RCC 7860 (cell line): ENCODE measurements around the gene POU2AF2.
"Not testable (repeated sequence)": the region's sequence is repeated elsewhere in the genome, so short reads cannot be mapped to it uniquely, and the experiment has no call there.

Source experiments
- DNase-seq: peaks from one replicate; pipeline ENCODE4 v3.0.0-alpha.2; 2015; ENCODE audit warnings: low spot score
- FAIRE-seq: peaks from 2 replicates; lab custom pipeline; 2012; peaks lifted over from hg19 to GRCh38; lab: Jason Lieb, UNC

POU2AF2 gene

GRCh38 chr11:111245425-111245824 is at the start of gene POU2AF2:
Gene POU2AF2, plus strand, starts transcription at chr11:111245725. Its CDS starts 129 bp downstream, at chr11:111245854.
- FAIRE-seq: no peak
- DNase-seq: no peak

DNA sequence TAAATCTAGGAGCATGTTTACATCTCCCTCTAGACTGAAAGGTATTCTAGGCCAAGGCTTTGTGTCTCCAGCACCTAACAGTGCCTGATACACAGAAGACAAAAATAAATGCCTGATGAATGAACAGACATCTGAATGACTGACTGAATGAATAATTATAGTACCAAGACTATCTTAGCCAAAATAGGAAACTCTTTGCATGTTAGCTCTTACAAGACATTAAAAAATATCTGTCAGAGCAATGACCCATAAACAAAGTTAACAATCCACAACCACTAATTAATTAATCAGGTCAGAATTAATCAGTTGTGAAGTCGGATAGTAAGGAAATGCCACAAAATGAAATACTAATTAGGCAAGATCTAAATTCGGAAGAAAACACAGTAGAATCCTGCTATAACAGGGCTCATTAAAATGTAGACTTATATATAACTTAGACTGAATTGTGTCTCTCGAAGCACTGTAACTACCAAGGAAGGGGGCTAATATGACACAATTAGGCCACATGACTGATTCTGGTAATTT is 45.5 kb upstream of the POU2AF2 start:
- DNase-seq: no peak
- no peak for FAIRE-seq

DNA sequence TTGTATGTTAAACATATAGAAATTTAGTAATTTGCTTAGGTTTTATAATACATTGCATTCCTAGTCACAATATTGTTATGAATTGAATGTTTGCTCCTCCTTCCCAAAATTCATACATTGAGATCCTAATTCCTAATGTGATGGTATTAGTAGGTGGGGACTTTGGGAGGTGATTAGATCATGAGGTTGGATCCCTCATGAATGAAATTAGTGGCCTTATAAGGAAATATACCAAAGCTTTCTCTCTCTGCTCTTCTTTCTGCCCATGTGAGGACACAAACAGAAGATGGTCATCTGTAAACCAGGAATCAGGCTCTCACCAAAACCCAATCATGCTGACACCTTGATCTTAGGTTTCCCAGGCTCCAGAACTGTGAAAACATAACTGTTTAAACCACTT is 41.3 kb upstream of the POU2AF2 start:
- no peak for DNase-seq
- FAIRE-seq: no peak

GRCh38 chr11:111205632-111206385 is 39.7 kb upstream of the POU2AF2 start:
- FAIRE-seq (no peak), DNase-seq (no peak)

GRCh38 chr11:111206472-111206871 is 39.1 kb upstream of the POU2AF2 start:
- FAIRE-seq: no peak
- DNase-seq: no peak

DNA sequence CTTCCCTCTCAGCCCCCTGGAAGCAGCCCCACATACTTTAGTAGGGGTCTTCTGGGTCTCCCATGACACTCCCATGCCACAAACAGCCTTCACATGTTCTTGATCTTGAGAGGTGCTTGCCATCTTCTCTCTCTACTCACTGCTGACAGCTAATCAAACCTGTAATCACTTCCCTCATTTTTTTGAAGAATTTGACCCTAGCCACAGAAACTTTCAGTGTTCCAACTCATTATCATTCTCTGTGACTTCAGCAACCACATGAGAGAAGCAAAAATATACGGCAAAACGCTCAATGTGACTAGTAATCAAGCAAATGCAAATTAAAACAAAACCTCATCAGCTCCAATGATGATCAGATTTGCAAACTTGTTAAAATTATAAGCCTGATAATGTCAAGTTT is 38.3 kb upstream of the POU2AF2 start:
- DNase-seq (no peak), FAIRE-seq (no peak)

DNA sequence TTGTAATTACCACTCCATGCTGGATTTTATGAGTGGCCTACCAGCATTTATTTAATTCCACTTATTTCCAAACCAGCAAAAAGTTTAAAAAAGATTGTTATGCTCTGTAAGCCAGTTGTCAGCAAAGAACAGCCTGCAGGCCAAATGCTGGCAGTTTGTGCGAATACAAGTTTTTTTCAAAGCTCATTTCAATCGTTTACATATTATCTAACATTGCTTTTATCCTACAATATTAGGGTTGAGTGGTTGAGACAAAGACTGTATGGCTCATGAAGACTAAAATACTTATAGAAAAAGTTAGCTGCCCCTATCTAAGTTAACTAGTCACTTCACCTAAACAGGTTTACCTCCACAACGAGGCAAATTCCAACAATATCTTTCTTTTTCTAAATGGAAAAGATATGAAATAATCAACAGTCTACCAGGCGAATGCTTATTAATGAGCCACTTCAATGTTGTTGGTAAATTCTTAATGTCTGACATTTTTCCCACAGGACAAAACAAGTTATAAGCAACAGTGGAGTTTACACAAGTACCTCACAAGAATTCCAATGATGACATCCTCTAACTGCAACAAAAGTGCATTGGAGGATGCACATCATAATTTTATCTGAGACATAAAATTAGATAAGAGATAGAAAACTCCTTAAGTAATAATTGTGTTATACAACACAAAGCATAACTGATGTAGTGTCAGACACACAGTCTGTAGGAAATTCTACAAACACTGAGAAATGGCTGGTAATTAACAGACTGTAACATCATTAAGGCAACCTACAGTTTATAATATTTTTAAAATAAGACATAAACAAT is 35.8 kb upstream of the POU2AF2 start:
- DNase-seq (no peak), FAIRE-seq (no peak)

DNA sequence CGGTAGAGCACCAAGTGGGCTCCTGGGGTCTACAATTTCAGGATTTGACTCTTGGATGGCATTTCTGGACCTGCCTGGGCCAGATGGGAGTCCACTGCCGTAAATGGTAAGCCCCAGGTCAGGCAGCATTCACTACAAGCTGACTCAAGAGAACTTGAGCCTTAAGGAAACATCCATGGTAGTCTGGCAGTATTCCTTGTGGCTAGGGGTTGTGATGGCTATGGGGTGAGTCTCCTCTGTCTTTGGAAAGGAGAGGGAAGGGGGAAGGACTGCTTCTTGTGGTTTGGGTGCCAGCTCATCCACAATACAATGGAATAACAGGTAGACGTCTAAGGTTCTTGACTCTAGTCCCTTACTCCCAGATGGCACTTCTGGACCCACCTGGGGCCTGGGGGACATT is 32.3 kb upstream of the POU2AF2 start:
- FAIRE-seq: no peak

GRCh38 chr11:111220721-111221120 is 24.8 kb upstream of the POU2AF2 start:
- FAIRE-seq: no peak
- DNase-seq: no peak

More for the DNA sequence above, 32.3 kb upstream of the POU2AF2 start:
- no peak for DNase-seq

- FAIRE-seq (no peak), DNase-seq (no peak)
These were observed 24.3 kb upstream of the POU2AF2 start for GRCh38 chr11:111221208-111221607.

GRCh38 chr11:111221936-111222335 is 23.6 kb upstream of the POU2AF2 start:
- not testable (repeated sequence) for FAIRE-seq, DNase-seq

GRCh38 chr11:111222821-111223455 is 22.6 kb upstream of the POU2AF2 start:
- not testable (repeated sequence) for DNase-seq, FAIRE-seq

DNA sequence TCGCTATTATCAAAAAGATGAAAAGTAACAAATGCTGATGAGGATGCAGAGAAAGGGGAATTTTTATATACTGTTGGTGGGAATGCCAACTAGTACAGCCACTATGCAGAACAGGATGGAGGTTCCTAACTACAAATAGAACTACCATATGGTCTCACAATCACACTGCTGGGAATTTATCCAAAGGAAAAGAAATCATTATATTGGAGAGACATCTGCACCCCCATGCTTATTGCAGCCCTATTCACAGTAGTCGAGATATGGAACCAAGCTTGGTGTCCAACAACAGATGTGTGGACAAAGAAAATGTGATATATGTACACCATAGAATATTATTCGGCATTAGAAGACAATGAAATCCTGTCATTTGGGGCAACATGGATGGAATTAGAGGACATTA is 19.6 kb upstream of the POU2AF2 start:
- no peak for DNase-seq

DNA sequence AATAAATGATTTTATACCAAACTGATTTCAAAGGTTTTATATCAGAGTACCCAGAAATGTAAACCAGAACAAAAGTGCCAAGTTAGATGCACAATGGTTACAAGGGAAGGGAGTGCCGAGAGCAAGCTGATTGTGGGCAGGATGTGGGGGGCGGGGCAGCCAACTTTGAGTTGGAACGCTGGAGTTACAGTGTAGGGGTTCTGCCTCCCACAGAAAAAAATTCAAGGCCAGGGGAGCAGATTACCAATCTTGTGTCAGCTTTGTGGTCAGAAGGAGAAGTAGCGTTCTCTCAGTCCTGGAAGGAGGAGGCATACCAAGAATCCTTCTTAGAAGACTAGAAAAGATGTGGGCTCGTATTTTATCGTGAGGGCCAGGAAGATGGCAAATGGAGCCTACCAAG is 15.9 kb upstream of the POU2AF2 start:
- no peak for FAIRE-seq
- DNase-seq: no peak

More for the DNA sequence above, 19.6 kb upstream of the POU2AF2 start:
- FAIRE-seq: no peak

- FAIRE-seq (no peak), DNase-seq (no peak)
These were observed 15.4 kb upstream of the POU2AF2 start for GRCh38 chr11:111230122-111230465.

DNA sequence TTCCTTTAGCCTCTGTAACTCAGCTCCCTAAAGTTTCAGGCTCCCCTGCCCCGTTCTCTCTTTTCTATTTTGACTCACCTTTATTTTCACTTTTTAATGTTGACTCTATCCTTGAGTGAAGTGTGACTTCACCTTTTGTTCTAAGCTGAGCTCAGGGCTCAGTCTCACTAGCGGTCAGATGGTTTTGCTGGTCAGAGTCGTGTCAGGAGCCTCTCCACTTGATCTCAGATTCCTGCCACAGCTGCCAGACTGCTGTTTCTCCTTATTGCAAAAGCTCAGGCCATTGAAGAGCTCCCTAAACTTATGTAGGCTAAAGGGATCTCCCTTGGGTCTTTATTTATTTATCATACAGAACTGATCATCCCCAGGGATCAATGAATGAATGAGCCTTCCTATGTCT is 13.7 kb upstream of the POU2AF2 start:
- DNase-seq (no peak), FAIRE-seq (no peak)

DNA sequence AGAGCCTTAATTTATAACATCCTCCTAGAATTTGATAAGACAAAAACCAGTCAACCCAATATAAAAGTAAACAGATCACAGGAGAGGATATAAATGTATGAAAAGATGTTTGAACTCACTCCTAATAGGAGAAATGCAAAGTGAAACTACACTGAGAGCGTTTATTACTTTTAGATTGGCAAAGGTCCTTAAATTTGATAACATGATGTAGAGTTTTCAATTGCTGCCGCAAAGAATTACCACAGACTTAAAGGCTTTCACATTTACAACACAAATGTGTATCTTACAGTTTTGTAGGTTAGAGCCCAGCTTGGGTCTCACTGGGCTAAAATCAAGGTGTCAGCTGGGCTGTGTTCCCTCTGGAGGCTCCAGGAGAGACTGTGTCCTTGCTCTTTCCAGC is 9.1 kb upstream of the POU2AF2 start:
- no peak for FAIRE-seq
- no peak for DNase-seq

- DNase-seq (no peak), FAIRE-seq (no peak)
These were observed 7.6 kb upstream of the POU2AF2 start for GRCh38 chr11:111237926-111238325.

- FAIRE-seq: no peak
- DNase-seq: no peak
These were observed 1.4 kb downstream of the POU2AF2 start for GRCh38 chr11:111246956-111247355.

- DNase-seq (no peak), FAIRE-seq (no peak)
These were observed 5.4 kb downstream of the POU2AF2 start for GRCh38 chr11:111250936-111251335.

DNA sequence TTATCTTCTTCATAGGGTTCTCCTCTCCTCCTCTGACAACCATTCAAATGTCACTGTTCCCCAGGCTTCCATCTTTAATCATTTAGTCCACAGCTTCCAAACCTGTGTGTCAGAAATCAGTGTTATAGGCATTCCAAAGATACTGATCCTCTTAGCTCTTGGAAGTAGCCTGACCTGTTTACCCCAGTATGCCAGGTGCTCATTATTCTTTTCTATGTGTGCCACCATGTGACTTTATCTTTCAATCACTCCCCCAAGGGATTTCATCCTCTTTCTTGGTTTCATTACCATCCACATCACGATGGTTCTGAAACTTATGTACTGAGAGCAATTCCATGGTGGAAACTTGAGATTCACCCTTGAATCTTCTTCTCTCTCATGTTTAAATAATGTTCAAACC is 7.6 kb downstream of the POU2AF2 start:
- FAIRE-seq: no peak
- no peak for DNase-seq
